Endothelial cell of umbilical vein (primary cell): ENCODE measurements around the gene FAM83C.

Experiments used
- CTCF ChIP-seq, 2 donors: IDR thresholded peaks; 1 replicate in 1 of 2; 2 replicates in 1 of 2; pipeline ENCODE4 v1.5.1; 2011; ENCODE audit warnings: low read length in 2 of 2, mild to moderate bottlenecking in 2 of 2, moderate library complexity in 2 of 2, control low read depth in 1 of 2, inconsistent platforms in 1 of 2, low read depth in 1 of 2; ENCODE audit not compliant: insufficient read depth in 1 of 2; ENCODE audit errors: extremely low read depth in 1 of 2
- EZH2 ChIP-seq: IDR thresholded peaks from 2 replicates; pipeline ENCODE4 v1.6.1; 2012; ENCODE audit warnings: borderline replicate concordance, low read depth, mild to moderate bottlenecking, moderate library complexity, low read length, inconsistent platforms; ENCODE audit not compliant: severe bottlenecking
- GATA2 ChIP-seq: IDR thresholded peaks from 2 replicates; pipeline ENCODE4 v1.7.0; 2011; ENCODE audit warnings: low read depth, mild to moderate bottlenecking, moderate library complexity, mixed read lengths, low read length; ENCODE audit not compliant: insufficient read length, insufficient read depth
- JUN ChIP-seq: IDR thresholded peaks from 2 replicates; pipeline ENCODE4 v1.6.1; 2011; ENCODE audit warnings: borderline replicate concordance, low read depth; ENCODE audit not compliant: insufficient read length, insufficient read depth
- MAX ChIP-seq: IDR thresholded peaks from 2 replicates; pipeline ENCODE4 v1.6.1; 2011; ENCODE audit not compliant: insufficient read depth, insufficient read length
- MYC ChIP-seq: IDR thresholded peaks from one replicate; pipeline ENCODE4 v1.6.1; 2011; ENCODE audit warnings: mild to moderate bottlenecking, low read depth, low read length
- POLR2A ChIP-seq: IDR thresholded peaks from 2 replicates; pipeline ENCODE4 v1.6.1; 2012; ENCODE audit warnings: low read depth, mild to moderate bottlenecking, control low read depth, low read length
- POLR2AphosphoS5 ChIP-seq: IDR thresholded peaks from 2 replicates; pipeline ENCODE4 v1.6.1; 2012; ENCODE audit warnings: low read depth, mild to moderate bottlenecking, control low read depth, low read length, moderate library complexity; ENCODE audit not compliant: insufficient read depth

GRCh38 chr20:35281506-35282101, 10.6 kb downstream of the FAM83C start:
- no peak for TF ChIP-seq CTCF (IDR thresholded peaks at IDR 0.05; ENCODE audit: extremely low read depth in 1 of 2, insufficient read depth in 1 of 2, low read depth in 1 of 2, low read length in 2 of 2)
- no peak for TF ChIP-seq POLR2AphosphoS5
- TF ChIP-seq POLR2A: no peak
- no peak for TF ChIP-seq EZH2
- TF ChIP-seq MYC: no peak
- no peak for TF ChIP-seq MAX
- TF ChIP-seq GATA2: no peak
- TF ChIP-seq JUN: no peak
